Left cardiac atrium (tissue), 4 donors: ENCODE measurements around the gene EGFL6. TPM values are rescaled to one million over a fixed set of nuclear protein-coding genes. Genes with fewer than 3 reads are reported as not detected.
"Not testable (repeated sequence)": the region's sequence is repeated elsewhere in the genome, so short reads cannot be mapped to it uniquely, and the experiment has no call there.

Source experiments
- ATAC-seq, 2 donors: fragments of 200-7000 bp; cut with Tn5 transposase; one replicate each; pipeline ENCODE4 v1.9.1; 2020; ENCODE audit warnings: mild to moderate bottlenecking in 2 of 2, moderate library complexity in 2 of 2
- DNase-seq: peaks from one replicate; pipeline ENCODE4 v3.0.0-alpha.2; 2020
- intact Hi-C, 2 donors: fragments of 100-400 bp; cut with DNase I; formaldehyde crosslinking; loops; one replicate each; pipeline versions ENCODE4 v1.14.1 to v1.15.1; 2022 to 2023
- total RNA-seq, 2 donors: library from RNA; stranded (reverse); fragmentation: NEBNext Ultra II Directional; extraction: Animal tissue kit (Norgen Biotek cat#: 25700); gene quantifications; one replicate each; pipeline ENCODE4 v1.2.1, GENCODE V29; 2021
- donor health status: DM: no; HTN: yes; CAD: no.
- donor health status: DM: no; HTN: yes; CAD: no; lungs with severe emphysema.
- donor health status: DM: yes; HTN: yes; CAD: no.
- donor health status: Dilated cardiomyopathy.

Gene EGFL6
- total RNA-seq, 2 donors from 2014 or later = 0.13 TPM; not detected in 1

DNA sequence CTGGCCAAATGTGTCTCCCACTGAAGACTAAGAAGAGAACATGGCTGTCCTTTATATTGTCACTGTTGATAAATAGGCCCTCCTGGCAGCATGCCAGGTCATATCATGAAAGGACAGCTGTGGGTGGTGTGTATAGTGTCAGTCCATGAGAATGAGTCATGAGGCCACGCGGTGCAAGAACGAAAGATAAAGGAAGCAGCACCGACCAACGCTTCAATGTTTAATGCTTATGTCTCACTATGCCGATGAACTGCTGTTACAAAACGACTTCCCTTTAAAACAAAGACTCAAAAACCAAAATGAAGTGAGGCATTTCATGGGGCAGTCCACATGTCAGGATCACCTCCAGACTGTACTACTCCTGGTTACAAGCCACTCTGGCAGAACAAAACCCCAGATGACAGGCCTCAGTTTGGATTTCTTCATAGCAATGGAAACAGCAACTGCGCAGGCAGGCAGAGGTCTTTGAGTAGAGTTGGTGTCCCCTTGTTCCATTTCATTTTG, 78.4 kb downstream of the EGFL6 start:
- DNase-seq = peak; percentile 75
- ATAC-seq = peak; percentile 60 to 90
- intact Hi-C loops = loop anchor here (2.0 to 5.0 kb wide), 2 partner anchors 139 to 140 kb away; no protein-coding TSS in a partner anchor

DNA sequence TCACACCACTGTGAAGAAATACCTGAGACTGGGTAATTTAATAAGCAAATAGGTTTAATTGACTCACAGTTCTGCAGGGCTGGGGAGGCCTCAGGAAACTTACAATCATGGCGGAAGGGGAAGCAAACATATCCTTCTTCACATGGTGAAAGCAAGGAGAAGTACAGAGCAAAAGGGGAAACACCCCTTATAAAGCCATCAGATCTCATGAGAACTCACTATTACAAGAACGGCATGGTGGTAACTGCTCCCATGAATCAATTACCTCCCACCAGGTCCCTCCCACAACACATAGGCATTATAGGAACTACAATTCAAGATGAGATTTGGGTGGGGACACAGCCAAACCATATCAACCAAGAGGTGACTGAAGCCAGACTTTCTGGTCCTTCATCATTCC, 78.9 kb downstream of the EGFL6 start:
- intact Hi-C loops = loop anchor here in 1 of 2 donors (5.0 kb wide), 1 partner anchor 141 kb away; no protein-coding TSS in a partner anchor
- ATAC-seq, DNase-seq: not testable (repeated sequence)

DNA sequence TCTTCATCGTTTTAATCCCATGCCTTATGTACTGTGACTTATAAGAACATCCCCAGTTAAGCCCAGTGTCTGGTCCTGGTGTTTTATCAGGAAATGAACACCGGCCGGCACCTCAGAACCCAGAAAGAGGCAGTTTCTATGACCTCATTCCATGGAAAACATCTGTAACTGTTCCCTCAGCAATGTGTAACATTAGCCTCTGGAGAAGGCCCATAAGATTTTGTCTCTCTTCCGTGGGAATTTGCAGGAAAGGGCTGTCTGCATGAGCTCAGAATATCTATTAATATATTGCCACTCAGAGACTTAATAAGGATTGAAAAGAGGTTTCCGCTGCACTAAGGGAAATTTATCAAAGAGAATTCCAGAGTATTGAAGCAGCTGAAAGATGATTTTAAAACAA, 80.4 kb downstream of the EGFL6 start:
- intact Hi-C loops = loop anchor here in 1 of 2 donors (5.0 to 10.0 kb wide), 2 partner anchors 143 to 385 kb away; no protein-coding TSS in a partner anchor
- ATAC-seq = no peak

DNA sequence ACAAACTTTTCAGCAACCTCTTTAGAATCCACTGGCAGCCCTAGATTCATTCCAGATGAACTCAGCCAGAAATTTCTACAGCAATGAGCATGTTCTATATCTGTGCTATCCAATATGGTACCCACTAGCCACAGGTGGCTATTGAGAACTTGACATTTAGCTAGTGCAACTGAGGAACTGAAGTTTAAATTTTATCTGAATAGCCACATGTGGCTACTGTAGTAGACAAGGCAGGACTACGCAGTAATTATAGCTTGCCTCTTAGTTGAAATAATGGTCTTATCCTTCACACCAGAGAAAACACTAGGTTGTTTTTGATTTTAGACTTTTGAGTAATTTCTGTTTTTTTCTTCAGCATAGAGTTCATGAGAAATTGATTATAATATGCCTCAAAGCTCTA, 80.9 kb downstream of the EGFL6 start:
- DNase-seq (no peak), ATAC-seq (no peak)
- intact Hi-C loops = loop anchor here in 1 of 2 donors (10.0 kb wide), 1 partner anchor 384 kb away; no protein-coding TSS in a partner anchor

More for the DNA sequence above, 80.4 kb downstream of the EGFL6 start:
- DNase-seq = no peak

DNA sequence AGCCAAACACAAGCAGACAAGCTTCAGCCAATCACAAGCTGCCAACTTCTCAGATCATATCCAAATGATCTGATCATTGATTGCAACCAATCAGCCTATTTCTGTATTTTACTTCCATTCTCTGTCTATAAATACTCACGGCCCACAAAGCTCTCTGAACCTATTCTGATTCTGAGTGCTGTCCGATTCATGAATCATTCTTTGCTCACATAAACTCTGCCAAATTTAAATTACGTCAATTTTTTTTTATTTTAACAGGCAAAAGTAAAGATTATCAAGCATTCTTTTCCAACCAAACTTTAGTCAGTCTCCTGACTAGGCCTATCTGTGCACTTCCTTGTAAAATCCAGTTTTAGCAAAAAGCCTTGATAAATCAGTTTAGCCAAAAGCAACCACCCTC, 81.7 kb downstream of the EGFL6 start:
- DNase-seq (no peak), ATAC-seq (no peak)
- intact Hi-C loops = loop anchor here in 1 of 2 donors (10.0 kb wide), 1 partner anchor 384 kb away; no protein-coding TSS in a partner anchor

DNA sequence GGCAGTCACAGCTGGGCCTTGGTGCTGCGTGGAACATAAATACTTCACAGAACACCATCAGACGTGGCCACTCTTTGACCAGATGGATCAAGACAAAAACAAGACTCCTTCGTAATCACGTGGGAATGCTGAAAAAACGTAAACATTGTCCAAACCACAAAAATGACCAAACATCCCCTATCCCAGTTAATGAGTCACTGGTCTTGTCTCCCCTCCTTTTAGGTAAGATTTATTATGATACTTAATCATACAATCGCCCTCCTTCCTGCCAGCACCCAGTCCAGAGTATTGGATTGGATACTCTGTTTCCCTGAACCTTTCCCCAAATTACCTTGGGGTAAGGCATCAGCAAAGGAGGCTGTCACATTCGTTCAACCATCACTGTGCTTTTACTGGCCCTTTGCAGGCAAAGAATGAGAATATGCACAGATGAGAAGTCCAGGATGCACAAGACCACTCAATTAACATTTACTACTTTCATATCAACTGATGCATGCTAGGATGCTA, 82.9 kb downstream of the EGFL6 start:
- intact Hi-C loops = loop anchor here in 1 of 2 donors (10.0 kb wide), 1 partner anchor 382 kb away; no protein-coding TSS in a partner anchor
- DNase-seq (no peak), ATAC-seq (no peak)

DNA sequence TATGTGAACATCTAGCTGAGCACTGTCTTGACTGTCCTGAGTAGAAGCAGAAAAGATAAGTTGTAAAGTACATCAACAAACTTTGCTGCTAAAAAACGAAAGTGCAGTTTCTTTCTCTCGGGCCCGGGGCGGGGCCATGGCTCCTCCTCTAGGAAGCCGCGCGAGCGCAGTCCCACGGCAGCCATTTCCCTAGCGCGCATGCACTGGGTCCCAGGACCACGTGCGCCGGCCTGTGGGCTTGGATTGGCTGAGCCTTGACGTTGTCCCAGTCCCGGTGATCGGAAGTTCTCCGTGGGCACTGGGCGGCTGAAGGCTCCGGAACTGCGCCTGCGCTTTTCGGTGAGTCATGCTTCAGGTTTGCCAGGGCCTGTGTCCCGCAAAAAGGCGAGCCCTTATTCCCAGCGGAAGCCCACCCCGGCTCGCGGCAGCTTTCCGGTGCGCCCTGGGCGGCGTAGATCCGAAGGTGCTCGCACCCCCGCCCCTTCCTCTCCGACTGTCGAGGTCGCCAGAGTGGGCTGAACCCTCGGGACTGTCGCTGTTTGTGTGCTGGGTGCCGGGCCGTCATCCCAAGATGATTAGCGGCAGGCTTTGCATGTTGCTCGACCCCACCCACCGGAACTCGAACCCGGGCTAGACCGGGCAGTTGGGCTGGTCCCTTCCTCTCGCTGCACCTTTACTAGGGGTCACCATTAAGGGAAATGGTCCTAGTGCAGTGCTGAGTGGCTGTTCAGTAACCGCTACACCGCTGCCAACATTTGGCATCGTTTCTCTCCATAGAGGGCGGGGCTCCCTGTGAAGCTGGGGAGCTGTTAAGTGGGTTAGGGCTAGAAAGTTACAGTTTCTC, 83.7 kb downstream of the EGFL6 start, which contains the start of gene TCEANC:
TSS of gene TCEANC (plus strand) at position 292 of the 844 bp plus-strand sequence. CDS start 9,368 bp downstream, outside the sequence.
- intact Hi-C loops = loop anchor here in 1 of 2 donors (10.0 kb wide), 1 partner anchor 382 kb away; no protein-coding TSS in a partner anchor
- ATAC-seq (peak; percentile 99), DNase-seq (peak; percentile 98)

DNA sequence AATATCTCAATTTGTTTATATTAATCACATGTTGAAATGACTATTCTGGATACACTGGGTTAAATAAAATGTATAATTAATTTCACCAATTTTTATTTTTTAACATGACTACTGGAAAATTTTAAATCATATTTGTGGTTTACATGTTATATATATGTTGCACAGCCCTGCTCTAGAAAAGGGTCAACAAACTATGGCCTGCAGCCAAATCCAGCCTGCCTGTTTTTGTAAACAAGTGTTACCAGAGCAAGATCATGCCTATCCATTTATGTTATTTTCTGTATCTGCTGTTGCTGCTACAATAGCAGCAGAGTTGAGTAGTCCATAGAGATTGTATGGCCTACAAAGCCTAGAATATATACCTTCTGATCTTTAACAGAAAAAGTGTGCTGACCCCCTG, 84.7 kb downstream of the EGFL6 start:
- intact Hi-C loops = loop anchor here in 1 of 2 donors (10.0 kb wide), 1 partner anchor 381 kb away; no protein-coding TSS in a partner anchor
- DNase-seq (no peak), ATAC-seq (no peak)

DNA sequence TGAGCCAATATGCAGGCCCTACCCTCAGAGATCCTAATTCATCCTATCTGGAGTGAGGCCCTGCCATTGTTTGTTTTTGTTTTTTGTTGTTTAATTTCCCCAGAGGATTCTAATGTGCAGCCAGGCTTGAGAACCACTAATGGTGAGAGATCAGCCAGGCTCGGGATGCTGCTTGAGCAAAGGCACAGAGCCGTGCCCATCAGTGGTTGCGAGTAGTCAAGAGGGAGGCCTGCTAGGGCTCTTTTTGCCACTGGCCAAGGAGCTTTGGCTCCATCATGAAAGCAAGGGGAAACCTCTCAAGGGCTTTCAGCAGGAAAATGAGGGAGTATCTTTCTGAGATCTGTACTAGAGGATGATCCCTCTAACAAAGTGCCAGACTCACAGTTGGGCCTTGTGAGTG, 86.3 kb downstream of the EGFL6 start:
- DNase-seq = no peak
- intact Hi-C loops = loop anchor here (5.0 to 10.0 kb wide), 3 partner anchors 92 to 379 kb away; no protein-coding TSS in a partner anchor
- no peak for ATAC-seq

DNA sequence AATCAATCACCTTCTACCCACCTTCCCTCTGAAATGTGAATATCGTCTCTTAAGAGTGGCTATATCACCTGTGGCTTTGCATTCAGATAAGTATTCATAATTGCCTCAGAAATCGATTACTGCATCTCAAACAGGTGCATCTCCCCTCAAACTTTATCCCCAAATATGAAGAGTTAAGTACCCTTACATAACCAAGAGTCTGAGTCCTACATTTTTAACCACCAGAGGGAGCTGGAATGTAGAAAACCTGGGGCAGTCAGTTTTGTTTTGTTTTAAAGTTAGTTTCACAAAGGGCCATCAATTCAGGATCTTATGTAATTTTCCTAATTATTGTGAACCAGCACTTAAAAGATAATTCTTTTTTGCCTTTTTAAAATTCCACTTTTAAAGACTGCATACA, 89.2 kb downstream of the EGFL6 start:
- intact Hi-C loops = loop anchor here (2.0 to 10.0 kb wide), 4 partner anchors 89 to 376 kb away; no protein-coding TSS in a partner anchor
- ATAC-seq = peak in 1 of 2 donors; percentile 61
- no peak for DNase-seq

DNA sequence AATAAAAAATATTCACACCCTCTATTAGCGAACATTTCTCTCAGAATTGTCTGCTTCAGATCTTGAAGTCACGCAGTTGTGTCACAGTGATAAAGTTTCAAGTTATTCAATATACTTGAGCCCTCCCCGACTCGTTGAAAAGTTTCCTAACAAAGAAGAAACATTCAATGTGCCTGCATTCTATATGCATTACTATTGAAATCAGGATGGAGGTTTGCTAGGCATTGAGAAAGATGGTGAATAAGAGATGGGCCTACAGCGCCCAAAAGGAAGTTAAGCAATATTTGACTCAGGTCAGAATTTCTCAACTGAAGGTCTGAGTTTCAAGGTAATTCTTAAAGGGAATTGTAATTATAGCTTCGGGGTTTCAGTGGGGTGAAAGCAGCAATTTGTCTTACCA, 89.7 kb downstream of the EGFL6 start:
- intact Hi-C loops = loop anchor here (2.0 to 10.0 kb wide), 4 partner anchors 88 to 376 kb away; no protein-coding TSS in a partner anchor
- DNase-seq (no peak), ATAC-seq (peak in 1 of 2 donors; percentile 44)

DNA sequence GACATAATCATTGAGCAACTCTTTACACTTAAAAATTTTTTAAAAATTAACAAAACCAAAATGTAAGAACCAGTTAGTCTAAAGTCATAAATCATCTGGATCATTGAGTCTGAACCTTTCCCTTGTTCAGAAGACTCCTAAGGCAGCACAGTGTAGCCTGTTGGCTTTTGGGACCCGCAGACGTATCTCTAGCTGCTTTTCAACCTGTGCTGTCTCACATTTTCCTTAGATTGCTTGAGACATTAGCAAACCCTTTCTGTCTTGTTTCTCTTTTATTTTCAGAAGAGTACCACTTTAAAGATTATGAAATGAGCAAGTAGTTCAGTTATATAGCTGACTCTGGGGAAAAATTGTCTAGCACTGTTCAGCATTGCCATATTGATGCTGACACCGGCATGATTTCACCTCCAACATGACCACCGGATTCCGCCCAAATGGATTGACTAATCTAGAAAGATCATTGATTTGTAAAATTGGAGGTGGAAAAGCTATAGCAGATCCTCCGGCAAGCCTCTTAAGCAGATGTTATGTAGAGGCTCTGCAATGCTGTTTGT, 92.4 kb downstream of the EGFL6 start:
- DNase-seq = no peak
- intact Hi-C loops = no loop called here
- ATAC-seq = no peak

DNA sequence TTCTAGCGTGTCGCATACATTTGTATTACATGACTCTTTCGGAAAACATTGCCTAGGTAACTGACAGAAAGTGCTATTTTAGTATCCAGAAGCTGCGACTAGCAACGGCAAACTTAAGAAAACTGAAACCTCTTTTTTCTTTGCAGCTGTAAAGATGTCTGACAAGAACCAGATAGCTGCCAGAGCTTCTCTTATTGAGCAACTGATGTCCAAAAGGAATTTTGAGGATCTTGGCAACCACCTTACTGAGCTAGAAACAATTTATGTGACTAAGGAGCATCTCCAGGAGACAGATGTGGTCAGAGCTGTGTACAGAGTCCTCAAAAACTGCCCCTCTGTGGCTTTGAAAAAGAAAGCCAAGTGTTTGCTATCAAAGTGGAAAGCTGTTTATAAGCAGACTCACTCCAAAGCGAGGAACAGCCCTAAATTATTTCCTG, 93.0 kb downstream of the EGFL6 start:
- DNase-seq = no peak
- intact Hi-C loops = no loop called here
- ATAC-seq = no peak

DNA sequence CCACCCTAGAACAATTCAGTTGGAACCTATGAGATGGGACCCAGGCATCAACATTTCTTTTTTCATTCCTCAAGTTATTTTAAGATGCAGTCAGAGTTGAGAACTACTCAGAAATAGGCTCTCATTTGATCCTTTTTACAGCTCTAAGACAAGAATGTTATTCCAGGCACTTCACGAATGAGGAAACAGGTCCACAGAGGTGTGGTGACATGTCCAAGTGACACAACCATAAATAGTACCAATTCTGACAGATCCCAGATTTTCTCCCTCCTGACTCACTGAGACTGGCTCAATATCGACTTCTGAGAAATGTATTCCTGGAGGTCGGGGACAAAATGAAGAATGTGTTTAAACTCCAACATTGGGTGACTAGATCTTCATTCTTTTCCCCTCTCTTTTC, 94.6 kb downstream of the EGFL6 start:
- DNase-seq = no peak
- ATAC-seq = peak in 1 of 2 donors; percentile 33
- intact Hi-C loops = no loop called here

DNA sequence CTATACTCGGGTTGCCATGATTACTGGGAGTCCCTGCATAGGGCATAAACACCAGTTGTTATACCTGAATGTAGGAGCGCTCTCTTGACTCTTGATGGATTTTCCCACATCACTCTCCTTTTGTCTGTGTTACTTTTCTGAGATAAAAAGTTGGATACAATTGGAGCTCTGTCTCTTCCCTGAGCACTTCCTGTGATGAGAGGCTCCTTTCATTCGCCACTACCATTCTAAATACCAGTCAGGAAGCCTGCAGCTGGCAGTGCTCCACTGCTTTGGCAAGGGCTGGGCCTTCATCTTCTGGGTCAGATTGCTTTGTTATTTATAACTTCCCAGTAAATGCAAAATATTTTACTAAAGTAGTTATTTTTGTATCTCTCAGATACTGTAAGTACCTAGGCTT, 97.4 kb downstream of the EGFL6 start:
- intact Hi-C loops = no loop called here
- ATAC-seq = peak in 1 of 2 donors; percentile 37
- DNase-seq = peak; percentile 28

DNA sequence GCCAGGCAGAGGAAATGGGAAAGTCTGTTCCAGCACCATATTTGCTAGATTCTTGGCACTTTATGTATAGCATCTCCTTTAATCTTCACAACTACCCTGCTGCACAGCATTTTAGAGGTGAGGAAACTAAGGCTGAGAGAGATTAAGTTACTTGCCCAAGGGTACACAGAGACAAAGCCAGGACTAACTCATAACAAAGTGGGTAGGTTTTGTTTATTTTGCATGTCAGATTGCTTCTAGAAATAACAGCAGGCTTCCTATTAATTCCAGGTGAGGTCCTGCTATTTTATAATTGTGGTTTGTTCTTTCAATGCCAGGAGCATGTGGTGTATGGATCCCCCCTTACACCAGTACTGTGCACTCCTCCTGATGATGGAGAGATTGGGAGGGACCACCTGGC, 98.5 kb downstream of the EGFL6 start:
- no peak for DNase-seq
- intact Hi-C loops = no loop called here
- no peak for ATAC-seq

DNA sequence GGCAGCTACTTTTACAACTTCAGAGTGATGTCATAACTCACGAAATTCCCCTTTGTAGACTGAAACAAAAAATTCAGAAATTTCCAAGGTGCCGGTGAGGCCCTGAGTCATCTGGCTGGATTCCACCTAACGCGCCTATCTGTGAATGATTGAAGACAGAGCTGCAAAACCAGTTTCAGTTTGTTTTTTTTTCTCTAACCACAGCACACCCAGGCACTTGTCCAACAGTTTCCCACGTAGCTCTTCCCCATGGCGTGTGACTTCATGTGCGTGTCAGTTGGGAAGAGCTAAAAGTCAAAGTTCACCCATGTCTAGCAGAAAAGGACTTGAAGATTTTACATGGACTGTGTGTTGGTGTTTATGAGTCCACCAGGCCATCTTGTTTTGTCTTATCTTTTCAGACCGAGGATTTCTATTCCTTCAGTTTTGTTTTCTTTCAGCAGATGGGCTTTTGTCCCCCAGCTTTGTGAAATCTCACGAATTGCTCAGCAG, 99.9 kb downstream of the EGFL6 start:
- peak; percentile 64 for DNase-seq
- ATAC-seq = peak; percentile 83 to 92
- intact Hi-C loops = no loop called here

DNA sequence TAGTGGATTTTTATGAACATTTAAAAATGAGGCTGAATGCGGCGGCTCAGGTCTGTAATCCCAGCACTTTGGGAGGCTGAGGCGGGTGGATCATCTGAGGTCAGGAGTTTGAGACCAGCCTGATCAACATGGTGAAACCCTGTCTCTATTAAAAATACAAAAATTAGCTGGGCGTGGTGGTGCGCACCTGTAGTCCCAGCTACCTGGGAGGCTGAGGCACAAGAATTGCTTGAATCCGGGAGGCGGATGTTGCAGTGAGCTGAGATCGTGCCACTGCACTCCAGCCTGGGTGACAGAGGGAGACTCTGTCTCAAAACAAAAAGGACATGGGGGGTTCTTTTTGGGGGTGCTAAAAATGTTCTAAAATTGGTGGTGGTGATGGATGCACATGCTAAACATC, 100.4 kb downstream of the EGFL6 start:
- intact Hi-C loops, ATAC-seq: not testable (repeated sequence)

DNA sequence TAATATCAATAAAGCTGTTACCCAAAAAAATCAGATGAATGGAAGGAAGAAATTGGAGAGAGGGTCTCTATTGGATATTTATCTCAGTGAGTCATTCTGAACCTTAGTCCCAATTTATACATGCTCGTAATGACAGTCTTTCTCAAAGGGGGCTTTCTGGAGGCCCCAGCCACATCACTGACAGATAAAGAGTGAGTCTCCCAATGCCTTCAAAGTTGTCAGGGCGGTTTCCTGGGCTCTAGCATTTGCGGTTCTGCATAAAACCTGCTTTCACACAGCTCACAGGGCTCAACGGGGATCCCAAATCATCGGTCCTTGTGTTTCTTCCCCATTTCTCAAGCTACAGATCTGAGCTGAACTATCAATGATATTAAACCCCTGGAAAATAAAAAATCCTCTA, 100.8 kb downstream of the EGFL6 start:
- intact Hi-C loops = no loop called here
- ATAC-seq (no peak), DNase-seq (no peak)

More for the DNA sequence above, 100.4 kb downstream of the EGFL6 start:
- DNase-seq = not testable (repeated sequence)
